Limb (tissue), 2 donors: ENCODE data around the gene TSPO.

Experiments
- DNase-seq, 2 donors: peaks; one replicate each; pipeline ENCODE4 v3.0.0-alpha.2; 2016; ENCODE audit errors: extremely low spot score in 2 of 2

The TSPO gene

GRCh38 chr22:43201486-43202219 lies 50.3 kb downstream of the TSPO start:
- DNase-seq: no peak

- no peak for DNase-seq
Observed at GRCh38 chr22:43202326-43202725, 51.0 kb downstream of the TSPO start.

GRCh38 chr22:43202756-43203410 lies 51.5 kb downstream of the TSPO start:
- DNase-seq: no peak

- no peak for DNase-seq
Observed at GRCh38 chr22:43203471-43203981, 52.2 kb downstream of the TSPO start.

GRCh38 chr22:43205261-43205691 lies 53.9 kb downstream of the TSPO start:
- DNase-seq: no peak

GRCh38 chr22:43205748-43206508 lies 54.6 kb downstream of the TSPO start:
- DNase-seq: no peak

GRCh38 chr22:43206509-43207161 lies 55.3 kb downstream of the TSPO start:
- no peak for DNase-seq

GRCh38 chr22:43207386-43207785 lies 56.0 kb downstream of the TSPO start:
- DNase-seq: no peak

GRCh38 chr22:43207849-43208702 lies 56.7 kb downstream of the TSPO start:
- DNase-seq: no peak

- no peak for DNase-seq
Observed at GRCh38 chr22:43208703-43209522, 57.6 kb downstream of the TSPO start.

- DNase-seq: no peak
Observed at GRCh38 chr22:43209523-43209890, 58.1 kb downstream of the TSPO start.

- no peak for DNase-seq
Observed at GRCh38 chr22:43209971-43210370, 58.6 kb downstream of the TSPO start.

- no peak for DNase-seq
Observed at GRCh38 chr22:43210631-43211515, 59.5 kb downstream of the TSPO start.

- no peak for DNase-seq
Observed at GRCh38 chr22:43211941-43212433, 60.6 kb downstream of the TSPO start.

GRCh38 chr22:43212434-43212952 lies 61.1 kb downstream of the TSPO start:
- no peak for DNase-seq
